HCT116 (cell line): ENCODE data around the gene LCE6A.

ENCODE experiments used
- EZH2 ChIP-seq: fragments of 200-600 bp; sonication (generic); IDR thresholded peaks from 2 replicates; pipeline ENCODE4 v1.6.1; 2017; ENCODE audit warnings: antibody characterized with exemption, mixed run types
- FOSL1 ChIP-seq: IDR thresholded peaks from 2 replicates; pipeline ENCODE4 v1.6.1; 2012; ENCODE audit warnings: low read depth
- RAD21 ChIP-seq: IDR thresholded peaks from 2 replicates; pipeline ENCODE4 v1.6.1; 2012; ENCODE audit warnings: low read depth, mild to moderate bottlenecking
- YY1 ChIP-seq: IDR thresholded peaks from 2 replicates; pipeline ENCODE4 v1.6.1; 2011; ENCODE audit warnings: low read length, low read depth, moderate library complexity, mild to moderate bottlenecking; ENCODE audit not compliant: insufficient replicate concordance; ENCODE audit errors: extremely low read depth
- ZNF274 ChIP-seq: fragments of 200-500 bp; sonication (Bioruptor generic); IDR thresholded peaks from 2 replicates; pipeline ENCODE4 v1.6.1; 2014; ENCODE audit warnings: mild to moderate bottlenecking, low read depth, low read length, inconsistent platforms
- TF ChIP-seq, protein P1 (sequence below), 3 experiments: fragments of 200-600 bp in 1 of 3; sonication (generic) in 1 of 3; IDR thresholded peaks in 2 of 3; conservative IDR thresholded peaks in 1 of 3; 2 replicates each; pipeline ENCODE4 v1.5.1; 2012 to 2017; ENCODE audit warnings: low read depth in 2 of 3, low read length in 2 of 3, antibody characterized with exemption in 1 of 3, borderline replicate concordance in 1 of 3, control low read depth in 1 of 3, mild to moderate bottlenecking in 1 of 3, mixed read lengths in 1 of 3, mixed run types in 1 of 3, moderate library complexity in 1 of 3; ENCODE audit not compliant: insufficient read depth in 1 of 3

DNA sequence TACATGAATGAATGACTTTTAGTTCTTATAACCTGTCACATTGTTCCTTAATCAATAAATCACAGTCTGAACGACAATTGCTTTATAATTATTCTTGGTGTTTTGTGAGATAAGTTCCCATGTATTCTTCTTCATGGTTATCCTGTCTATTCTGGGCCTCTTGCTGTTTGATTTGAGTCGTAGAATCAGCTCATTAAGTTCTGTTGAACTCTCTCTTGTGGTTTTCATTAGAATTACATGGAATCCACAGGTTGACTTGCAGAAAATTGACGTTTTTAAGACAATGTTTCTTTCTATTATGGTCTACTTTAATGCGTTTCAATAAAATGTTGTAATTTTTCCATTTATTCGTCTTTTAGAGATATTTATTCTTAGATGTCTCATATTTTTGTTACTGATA is 19.4 kb upstream of the LCE6A start:
- TF ChIP-seq, protein P1, sequence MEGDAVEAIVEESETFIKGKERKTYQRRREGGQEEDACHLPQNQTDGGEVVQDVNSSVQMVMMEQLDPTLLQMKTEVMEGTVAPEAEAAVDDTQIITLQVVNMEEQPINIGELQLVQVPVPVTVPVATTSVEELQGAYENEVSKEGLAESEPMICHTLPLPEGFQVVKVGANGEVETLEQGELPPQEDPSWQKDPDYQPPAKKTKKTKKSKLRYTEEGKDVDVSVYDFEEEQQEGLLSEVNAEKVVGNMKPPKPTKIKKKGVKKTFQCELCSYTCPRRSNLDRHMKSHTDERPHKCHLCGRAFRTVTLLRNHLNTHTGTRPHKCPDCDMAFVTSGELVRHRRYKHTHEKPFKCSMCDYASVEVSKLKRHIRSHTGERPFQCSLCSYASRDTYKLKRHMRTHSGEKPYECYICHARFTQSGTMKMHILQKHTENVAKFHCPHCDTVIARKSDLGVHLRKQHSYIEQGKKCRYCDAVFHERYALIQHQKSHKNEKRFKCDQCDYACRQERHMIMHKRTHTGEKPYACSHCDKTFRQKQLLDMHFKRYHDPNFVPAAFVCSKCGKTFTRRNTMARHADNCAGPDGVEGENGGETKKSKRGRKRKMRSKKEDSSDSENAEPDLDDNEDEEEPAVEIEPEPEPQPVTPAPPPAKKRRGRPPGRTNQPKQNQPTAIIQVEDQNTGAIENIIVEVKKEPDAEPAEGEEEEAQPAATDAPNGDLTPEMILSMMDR (IDR thresholded peaks at IDR 0.05 in 2 of 3, conservative IDR thresholded peaks at IDR 0.05 in 1 of 3; ENCODE audit: borderline replicate concordance in 1 of 3, insufficient read depth in 1 of 3, low read depth in 2 of 3, low read length in 2 of 3) = no peak
- TF ChIP-seq ZNF274 (no peak), EZH2 (no peak), RAD21 (no peak), YY1 (no peak), FOSL1 (no peak)
